Endothelial cell of umbilical vein (primary cell): ENCODE results near the gene SLC22A6. TPM values are rescaled to one million over a fixed set of nuclear protein-coding genes. Genes with fewer than 3 reads are reported as not detected.

Source experiments
- BruUV-seq: library from RNA; stranded (reverse); fragments of 400-500 nt; replicated peaks from 2 replicates; lab custom pipeline; 2021; lab: Mats Ljungman, UMichigan
- CTCF ChIA-PET: fragments of 300-600, 350-600 bp; sonication (Branson Sonifier 250); formaldehyde crosslinking; loops from one replicate; lab custom pipeline; 2021; ENCODE audit warnings: antibody characterized with exemption, inconsistent platforms; lab: Charles Lee
- POLR2A ChIA-PET: fragments of 300-600, 350-600 bp; sonication (Branson Sonifier 250); formaldehyde crosslinking; loops from one replicate; lab custom pipeline; 2021; ENCODE audit warnings: antibody characterized with exemption, inconsistent platforms; lab: Charles Lee
- DNase-seq: peaks from one replicate; pipeline ENCODE4 v3.0.0-alpha.2; 2011; ENCODE audit warnings: low read depth, low spot score
- FAIRE-seq: peaks from 2 replicates; lab custom pipeline; 2011; peaks lifted over from hg19 to GRCh38; lab: Jason Lieb, UNC
- H2AFZ ChIP-seq: 2 replicates; pipeline ENCODE4 v1.6.0; 2012; ENCODE audit warnings: low read depth, low read length, control low read depth, inconsistent platforms
- H3K27ac ChIP-seq: 2 replicates; pipeline ENCODE4 v1.5.1; 2011; ENCODE audit warnings: low read depth, mild to moderate bottlenecking, control low read depth, low read length, moderate library complexity; ENCODE audit not compliant: insufficient read depth
- H3K27me3 ChIP-seq, 2 experiments: 2 replicates each; pipeline versions ENCODE4 v1.6.0 to v1.6.1; 2011; ENCODE audit warnings: low read length in 2 of 2, mixed read lengths in 1 of 2; ENCODE audit not compliant: control insufficient read depth in 2 of 2, insufficient read depth in 2 of 2
- H3K36me3 ChIP-seq, 2 experiments: 2 replicates in 1 of 2; 3 replicates in 1 of 2; pipeline ENCODE4 v1.5.1; 2011; ENCODE audit warnings: low read length in 2 of 2, mild to moderate bottlenecking in 1 of 2, moderate library complexity in 1 of 2; ENCODE audit not compliant: control insufficient read depth in 2 of 2, insufficient read depth in 2 of 2; ENCODE audit errors: extremely low read depth in 1 of 2
- H3K4me1 ChIP-seq: 3 replicates; pipeline ENCODE4 v1.5.1; 2011; ENCODE audit warnings: mild to moderate bottlenecking, low read length; ENCODE audit not compliant: control insufficient read depth, insufficient read depth; ENCODE audit errors: extremely low read depth
- H3K4me2 ChIP-seq: 2 replicates; pipeline ENCODE4 v1.6.1; 2011; ENCODE audit warnings: low read length, control low read depth, mixed read lengths; ENCODE audit not compliant: insufficient read depth
- H3K4me3 ChIP-seq, 3 experiments: fragments of 200-600 bp in 1 of 3; sonication (generic), shearing (Covaris generic) in 1 of 3; replicated peaks in 1 of 3; 2 replicates each; pipeline ENCODE4 v1.5.1; 2011 to 2016; ENCODE audit warnings: control low read depth in 3 of 3, low read length in 3 of 3, mild to moderate bottlenecking in 2 of 3, inconsistent platforms in 1 of 3, low read depth in 1 of 3, moderate library complexity in 1 of 3; ENCODE audit not compliant: insufficient read depth in 1 of 3
- H3K79me2 ChIP-seq: 2 replicates; pipeline ENCODE4 v1.6.0; 2012; ENCODE audit warnings: low read length, inconsistent platforms; ENCODE audit not compliant: control insufficient read depth, insufficient read depth
- H3K9ac ChIP-seq: replicated peaks from 2 replicates; pipeline ENCODE3; 2011; ENCODE audit warnings: low read length, control low read depth; ENCODE audit not compliant: insufficient read depth; ENCODE audit errors: extremely low read depth
- H3K9me1 ChIP-seq: replicated peaks from 3 replicates; pipeline ENCODE4 v1.6.0; 2011; ENCODE audit warnings: mild to moderate bottlenecking, low read length; ENCODE audit not compliant: control insufficient read depth, insufficient read depth; ENCODE audit errors: extremely low read depth
- H3K9me3 ChIP-seq: replicated peaks from 2 replicates; pipeline ENCODE4 v1.5.1; 2012; ENCODE audit warnings: low read length, inconsistent platforms; ENCODE audit not compliant: control insufficient read depth, insufficient read depth
- H4K20me1 ChIP-seq: replicated peaks from 2 replicates; pipeline ENCODE3; 2011; ENCODE audit warnings: mild to moderate bottlenecking, low read length; ENCODE audit not compliant: control insufficient read depth, insufficient read depth; ENCODE audit errors: extremely low read depth
- CTCF ChIP-seq, 2 donors: IDR thresholded peaks; 1 replicate in 1 of 2; 2 replicates in 1 of 2; pipeline ENCODE4 v1.5.1; 2011; ENCODE audit warnings: low read length in 2 of 2, mild to moderate bottlenecking in 2 of 2, moderate library complexity in 2 of 2, control low read depth in 1 of 2, inconsistent platforms in 1 of 2, low read depth in 1 of 2; ENCODE audit not compliant: insufficient read depth in 1 of 2; ENCODE audit errors: extremely low read depth in 1 of 2
- EZH2 ChIP-seq: IDR thresholded peaks from 2 replicates; pipeline ENCODE4 v1.6.1; 2012; ENCODE audit warnings: borderline replicate concordance, low read depth, mild to moderate bottlenecking, moderate library complexity, low read length, inconsistent platforms; ENCODE audit not compliant: severe bottlenecking
- FOS ChIP-seq: IDR thresholded peaks from 2 replicates; pipeline ENCODE4 v1.6.1; 2011; ENCODE audit warnings: mild to moderate bottlenecking, low read length, moderate library complexity, borderline replicate concordance; ENCODE audit not compliant: insufficient read depth
- GATA2 ChIP-seq: IDR thresholded peaks from 2 replicates; pipeline ENCODE4 v1.7.0; 2011; ENCODE audit warnings: low read depth, mild to moderate bottlenecking, moderate library complexity, mixed read lengths, low read length; ENCODE audit not compliant: insufficient read length, insufficient read depth
- JUN ChIP-seq: IDR thresholded peaks from 2 replicates; pipeline ENCODE4 v1.6.1; 2011; ENCODE audit warnings: borderline replicate concordance, low read depth; ENCODE audit not compliant: insufficient read length, insufficient read depth
- MAX ChIP-seq: IDR thresholded peaks from 2 replicates; pipeline ENCODE4 v1.6.1; 2011; ENCODE audit not compliant: insufficient read depth, insufficient read length
- MYC ChIP-seq: IDR thresholded peaks from one replicate; pipeline ENCODE4 v1.6.1; 2011; ENCODE audit warnings: mild to moderate bottlenecking, low read depth, low read length
- POLR2A ChIP-seq: IDR thresholded peaks from 2 replicates; pipeline ENCODE4 v1.6.1; 2012; ENCODE audit warnings: low read depth, mild to moderate bottlenecking, control low read depth, low read length
- POLR2AphosphoS5 ChIP-seq: IDR thresholded peaks from 2 replicates; pipeline ENCODE4 v1.6.1; 2012; ENCODE audit warnings: low read depth, mild to moderate bottlenecking, control low read depth, low read length, moderate library complexity; ENCODE audit not compliant: insufficient read depth
- dilution Hi-C: fragments of 300-500 bp; cut with MboI; formaldehyde crosslinking; loops from one replicate; pipeline ENCODE4 v1.15.0; 2019; ENCODE audit warnings: low sequenced_read_pairs; ENCODE audit not compliant: extremely low pct_ligation_motif_present
- intact Hi-C: fragments of 100-400 bp; cut with micrococcal nuclease; formaldehyde crosslinking; loops from one replicate; pipeline ENCODE4 v1.10.0; 2022
- polyA plus RNA-seq, 4 experiments: library from polyadenylated mRNA; depleted of rRNA in 3 of 4; stranded (reverse) in 3 of 4; unstranded in 1 of 4; fragments of >200 nt; gene quantifications; 2 replicates each; pipeline versions ENCODE4 v1.2.1 to v1.2.3, GENCODE V29; 2011 to 2012; ENCODE audit warnings: missing spikeins in 1 of 4
- total RNA-seq: library from RNA; stranded (reverse); gene quantifications from 2 replicates; pipeline ENCODE4 v1.2.3, GENCODE V29; 2021

The SLC22A6 gene
- total and polyA plus RNA-seq, 2 donors (not counting 3 experiments of a cell fraction or from before 2014, with no cell fraction given) = not detected

GRCh38 chr11:62930157-62930556, 54.6 kb downstream of the SLC22A6 start:
- FAIRE-seq (no peak), DNase-seq (no peak)
- dilution Hi-C loops = no loop called here
- H3K9me3 ChIP-seq = no peaks in the 10 kb centered on the region
- no peaks in the 10 kb centered on the region for H3K79me2 ChIP-seq
- H3K4me3 ChIP-seq = no peak overlapping the region
- no peaks in the 10 kb centered on the region for H3K9me1 ChIP-seq
- TF ChIP-seq EZH2 = no peak
- no peak for TF ChIP-seq CTCF (IDR thresholded peaks at IDR 0.05; ENCODE audit: extremely low read depth in 1 of 2, insufficient read depth in 1 of 2, low read depth in 1 of 2, low read length in 2 of 2)
- TF ChIP-seq MAX = no peak
- no peak for TF ChIP-seq JUN
- no peak for TF ChIP-seq POLR2AphosphoS5
- no peak for TF ChIP-seq MYC
- TF ChIP-seq FOS = no peak
- no peak for TF ChIP-seq GATA2
- no peak for TF ChIP-seq POLR2A
- peaks cover 20 to 25% of the 10 kb centered on the region in 2 experiments for H3K27me3 ChIP-seq
- ChIA-PET POLR2A (no interaction called here), CTCF (interaction anchor here (2.1 kb wide), 1 partner anchor 21 kb away, joined by 7 read pairs; no protein-coding TSS in a partner anchor)
- no TSS peak for BruUV-seq
- H4K20me1 ChIP-seq = no peaks in the 10 kb centered on the region
- H3K36me3 ChIP-seq = no peaks in the 10 kb centered on the region
- no peak overlapping the region for H2AFZ ChIP-seq
- H3K4me1 ChIP-seq = peaks cover 6% of the 10 kb centered on the region
- H3K4me2 ChIP-seq = no peak overlapping the region
- no peak overlapping the region for H3K9ac ChIP-seq
- H3K27ac ChIP-seq = no peak overlapping the region
- intact Hi-C loops = no loop called here
